ENCODE data around the gene LDB1. TPM values are rescaled to one million over a fixed set of nuclear protein-coding genes. Genes with fewer than 3 reads are reported as not detected.

Gene LDB1
- total and polyA plus RNA-seq, 2 experiments from 2014 or later, result 44.3 to 112 TPM

GRCh38 chr10:102122450-102122849 is 2.3 kb upstream of the LDB1 start:
- Histone ChIP-seq H3K9me3 (ENCODE audit: low read depth) (no peaks in the 10 kb centered on the region), H3K36me3 (no peaks in the 10 kb centered on the region), H3K4me3 (no peak overlapping the region), H3K27me3 (no peaks in the 10 kb centered on the region), H3K27ac (peak overlapping the region; percentile 97), H3K4me1 (ENCODE audit: low read depth) (peaks cover 26% of the 10 kb centered on the region)
- TF ChIP-seq CTCF (IDR thresholded peaks at IDR 0.05; ENCODE audit: low read depth, low read length), result no peak
- no peak for DNase-seq (ENCODE audit: low read depth in 1 of 2, low spot score in 1 of 2)

GRCh38 chr10:102121739-102122372 is 1.7 kb upstream of the LDB1 start:
- H3K4me3 ChIP-seq, result peak overlapping the region; percentile 73

GRCh38 chr10:102120991-102121738 is 997 bp upstream of the LDB1 start:
- no peaks in the 10 kb centered on the region for H3K36me3 ChIP-seq
- peak; percentile 74 to 95 for DNase-seq (ENCODE audit: low read depth in 1 of 2, low spot score in 1 of 2)
- peak overlapping the region; percentile 97 for H3K27ac ChIP-seq
- H3K4me3 ChIP-seq, result peak overlapping the region; percentile 73
- no peaks in the 10 kb centered on the region for H3K9me3 ChIP-seq (ENCODE audit: low read depth)
- H3K27me3 ChIP-seq, result no peaks in the 10 kb centered on the region
- H3K4me1 ChIP-seq (ENCODE audit: low read depth), result peaks cover 36% of the 10 kb centered on the region
- TF ChIP-seq CTCF (IDR thresholded peaks at IDR 0.05; ENCODE audit: low read depth, low read length), result no peak

More at GRCh38 chr10:102121739-102122372, 1.7 kb upstream of the LDB1 start:
- H3K27ac ChIP-seq, result peak overlapping the region; percentile 97
- DNase-seq (ENCODE audit: low read depth in 1 of 2, low spot score in 1 of 2), result peak; percentile 51 to 69
- TF ChIP-seq CTCF (IDR thresholded peaks at IDR 0.05; ENCODE audit: low read depth, low read length), result peak; percentile 41
- no peaks in the 10 kb centered on the region for H3K9me3 ChIP-seq (ENCODE audit: low read depth)
- H3K36me3 ChIP-seq, result no peaks in the 10 kb centered on the region
- peaks cover 32% of the 10 kb centered on the region for H3K4me1 ChIP-seq (ENCODE audit: low read depth)
- no peaks in the 10 kb centered on the region for H3K27me3 ChIP-seq

- Histone ChIP-seq H3K27me3 (no peaks in the 10 kb centered on the region), H3K4me3 (peak overlapping the region; percentile 73), H3K36me3 (no peaks in the 10 kb centered on the region), H3K4me1 (ENCODE audit: low read depth) (peaks cover 49% of the 10 kb centered on the region), H3K27ac (peak overlapping the region; percentile 97), H3K9me3 (ENCODE audit: low read depth) (no peaks in the 10 kb centered on the region)
- peak; percentile 72 to 80 for DNase-seq (ENCODE audit: low read depth in 1 of 2, low spot score in 1 of 2)
- no peak for TF ChIP-seq CTCF (IDR thresholded peaks at IDR 0.05; ENCODE audit: low read depth, low read length)
These were observed 589 bp downstream of the LDB1 start for GRCh38 chr10:102119417-102120141.

- H3K36me3 ChIP-seq, result no peaks in the 10 kb centered on the region
- H3K4me3 ChIP-seq, result peak overlapping the region; percentile 73
- TF ChIP-seq CTCF (IDR thresholded peaks at IDR 0.05; ENCODE audit: low read depth, low read length), result no peak
- no peaks in the 10 kb centered on the region for H3K27me3 ChIP-seq
- H3K4me1 ChIP-seq (ENCODE audit: low read depth), result peaks cover 49% of the 10 kb centered on the region
- H3K27ac ChIP-seq, result peak overlapping the region; percentile 97
- peak in 1 of 2 donors; percentile 57 for DNase-seq (ENCODE audit: low read depth in 1 of 2, low spot score in 1 of 2)
- no peaks in the 10 kb centered on the region for H3K9me3 ChIP-seq (ENCODE audit: low read depth)
These were observed 1.3 kb downstream of the LDB1 start for GRCh38 chr10:102118867-102119266.

All from cardiac muscle cell (in vitro differentiated cells and primary cell).